Astrocyte of the cerebellum (primary cell): ENCODE measurements around the gene NOL4L.

ENCODE experiments used
- DNase-seq: peaks from one replicate; pipeline ENCODE4 v3.0.0-alpha.2; 2011; ENCODE audit warnings: low read depth
- H3K4me3 ChIP-seq: 2 replicates; pipeline ENCODE4 v1.5.1; 2011; ENCODE audit warnings: mild to moderate bottlenecking, low read depth, low read length, moderate library complexity
- CTCF ChIP-seq: IDR thresholded peaks from 2 replicates; pipeline ENCODE4 v1.5.1; 2012; ENCODE audit warnings: low read length, low read depth, moderate library complexity, mild to moderate bottlenecking; ENCODE audit errors: missing control alignments
- in situ Hi-C: cut with HindIII; loops from 2 replicates; pipeline ENCODE4 v1.10.0; 2017; ENCODE audit warnings: low sequenced_read_pairs

Gene NOL4L

DNA sequence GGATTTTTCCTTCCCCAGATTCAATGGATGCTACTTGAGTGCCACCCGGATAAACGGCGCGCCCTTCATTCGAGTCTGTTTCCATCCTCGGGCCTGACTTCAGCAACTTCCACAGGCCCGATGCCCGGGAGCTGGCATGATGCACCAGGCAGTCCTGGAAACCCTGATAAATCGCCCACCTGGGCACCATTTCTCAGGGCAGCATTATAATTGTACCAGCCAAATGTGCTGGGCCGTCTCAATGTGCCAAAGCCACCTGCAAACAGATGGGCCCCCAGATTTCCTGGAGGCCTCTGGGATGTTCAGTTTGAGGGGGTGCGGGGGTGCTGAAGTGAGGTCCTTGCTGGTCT, 65.8 kb downstream of the NOL4L start:
- TF ChIP-seq CTCF, result no peak
- in situ Hi-C loops, result loop anchor here (10.0 to 25.0 kb wide), 2 partner anchors 118 to 265 kb away; no protein-coding TSS in a partner anchor
- H3K4me3 ChIP-seq, result no peak overlapping the region
- DNase-seq, result no peak

GRCh38 chr20:32518593-32519380, 66.3 kb downstream of the NOL4L start:
- no peak for TF ChIP-seq CTCF
- DNase-seq, result no peak
- H3K4me3 ChIP-seq, result no peak overlapping the region
- in situ Hi-C loops, result loop anchor here (10.0 to 25.0 kb wide), 2 partner anchors 119 to 266 kb away; no protein-coding TSS in a partner anchor

- TF ChIP-seq CTCF, result no peak
- no peak for DNase-seq
Observed at GRCh38 chr20:32517914-32518592, 67.1 kb downstream of the NOL4L start.

DNA sequence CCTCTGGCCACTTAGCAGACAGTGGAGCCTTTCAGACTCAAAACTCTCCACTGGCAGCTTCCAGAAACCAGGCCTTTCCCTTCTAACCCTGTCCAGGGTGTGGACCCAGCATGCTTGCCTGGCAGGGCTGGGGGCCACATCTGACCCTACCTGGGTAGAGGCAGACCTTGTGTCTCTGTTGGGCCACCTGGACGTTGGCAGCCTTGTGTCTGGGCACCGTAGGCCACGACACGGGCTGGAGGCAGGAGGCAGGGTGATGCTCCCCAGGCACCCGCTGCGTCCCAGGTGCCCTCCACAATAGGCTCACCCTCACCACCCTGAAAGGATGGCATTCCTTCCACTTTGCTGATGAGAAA, 67.6 kb downstream of the NOL4L start:
- in situ Hi-C loops, result loop anchor here (10.0 to 25.0 kb wide), 2 partner anchors 120 to 267 kb away; no protein-coding TSS in a partner anchor
- DNase-seq, result no peak
- no peak for TF ChIP-seq CTCF
- no peak overlapping the region for H3K4me3 ChIP-seq

More at GRCh38 chr20:32517914-32518592, 67.1 kb downstream of the NOL4L start:
- no peak overlapping the region for H3K4me3 ChIP-seq
- in situ Hi-C loops, result loop anchor here (10.0 to 25.0 kb wide), 2 partner anchors 119 to 267 kb away; no protein-coding TSS in a partner anchor

DNA sequence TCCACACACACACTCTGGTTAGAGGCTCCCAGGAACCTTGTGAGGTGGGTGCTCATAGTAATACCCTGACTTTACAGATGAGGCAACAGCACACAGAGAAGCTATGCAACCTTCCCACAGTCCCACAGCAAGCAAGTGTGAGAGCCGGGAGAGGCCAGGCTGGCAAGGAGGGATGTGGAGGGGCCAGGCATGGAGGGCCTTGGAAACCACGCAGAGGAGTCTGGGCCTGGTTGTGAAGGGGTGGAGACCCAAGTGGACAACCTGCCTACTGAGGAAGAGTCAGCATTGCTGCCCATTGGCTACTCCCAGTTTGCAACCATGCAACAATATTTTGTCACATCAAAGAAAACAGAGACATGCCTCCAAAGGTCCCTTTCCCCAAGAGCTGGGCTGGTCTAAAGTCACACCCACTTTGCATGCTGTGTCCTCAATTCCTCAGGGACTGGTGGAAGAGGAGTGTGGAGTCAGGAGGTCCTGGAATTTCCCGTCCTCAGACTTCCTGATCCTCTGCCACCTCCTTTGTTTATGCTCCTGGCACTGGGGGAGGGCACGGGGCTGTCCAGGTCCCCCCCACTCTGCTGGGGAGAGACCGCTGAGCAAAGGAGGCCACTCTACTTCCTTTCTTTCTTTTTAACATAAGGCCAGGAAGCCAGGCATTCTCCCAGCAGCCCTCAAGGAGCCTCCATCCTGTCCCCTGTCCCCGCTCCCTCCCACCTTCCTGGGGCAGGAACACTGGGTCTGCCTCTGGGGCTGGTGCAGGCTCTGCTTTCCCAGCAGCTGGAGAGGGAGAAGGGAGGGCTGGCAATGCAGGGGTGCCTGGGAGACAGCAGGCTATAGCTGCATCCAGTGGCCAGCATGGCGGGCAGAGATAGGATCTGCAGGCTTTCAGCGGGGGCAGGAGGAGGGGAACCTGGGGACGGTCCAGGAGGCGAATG, 68.3 kb downstream of the NOL4L start:
- DNase-seq, result no peak
- H3K4me3 ChIP-seq, result no peak overlapping the region
- in situ Hi-C loops, result loop anchor here (10.0 to 25.0 kb wide), 2 partner anchors 120 to 268 kb away; no protein-coding TSS in a partner anchor
- no peak for TF ChIP-seq CTCF

DNA sequence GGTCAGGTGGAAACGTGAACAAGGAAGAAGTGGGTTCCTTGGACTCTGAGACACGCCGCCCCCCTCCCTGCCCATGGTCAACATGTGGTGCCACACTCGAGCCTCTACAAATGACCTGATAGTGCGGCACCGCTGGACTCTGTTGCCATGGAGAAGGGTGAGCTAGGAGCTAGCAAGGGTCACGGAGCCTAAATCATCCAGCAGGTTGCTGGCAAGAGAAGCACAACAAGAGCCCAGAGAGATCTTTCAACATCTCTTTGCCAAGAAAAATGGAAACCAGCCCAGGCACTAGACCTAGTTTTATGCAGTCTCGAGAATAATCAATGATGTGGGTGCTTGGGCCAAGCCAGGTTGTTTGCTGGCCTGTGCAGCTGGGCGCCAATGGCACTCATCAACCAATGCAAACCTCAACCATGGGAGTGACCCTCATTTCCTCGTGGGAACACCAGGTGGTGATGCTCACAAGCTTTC, 69.5 kb downstream of the NOL4L start:
- TF ChIP-seq CTCF, result no peak
- H3K4me3 ChIP-seq, result no peak overlapping the region
- in situ Hi-C loops, result loop anchor here (10.0 to 25.0 kb wide), 2 partner anchors 122 to 269 kb away; no protein-coding TSS in a partner anchor
- DNase-seq, result no peak
